NCI-H510A treated with DMSO at 0.1 percent for 48 hours (cell line): ENCODE data around the gene CLNK.
A peak's percentile ranks its signal among the peaks of the same experiment; 100 is the strongest.
"Not testable (repeated sequence)": the region's sequence is repeated elsewhere in the genome, so short reads cannot be mapped to it uniquely, and the experiment has no call there.

Source experiments
- DNase-seq: peaks from one replicate; lab custom pipeline; 2025; lab: John Stamatoyannopoulos, UW

CLNK gene

GRCh38 chr4:10659251-10659650 is 25.3 kb downstream of the CLNK start:
- DNase-seq = no peak

- DNase-seq = no peak
These were observed 27.6 kb downstream of the CLNK start for GRCh38 chr4:10656988-10657387.

- DNase-seq = no peak
These were observed 28.1 kb downstream of the CLNK start for GRCh38 chr4:10656420-10656819.

GRCh38 chr4:10655968-10656367 is 28.6 kb downstream of the CLNK start:
- DNase-seq = no peak

- no peak for DNase-seq
These were observed 36.1 kb downstream of the CLNK start for GRCh38 chr4:10648479-10648878.

GRCh38 chr4:10647846-10648245 is 36.7 kb downstream of the CLNK start:
- no peak for DNase-seq

- no peak for DNase-seq
These were observed 40.8 kb downstream of the CLNK start for GRCh38 chr4:10643600-10644425.

- peak; percentile 74 for DNase-seq
These were observed 43.9 kb downstream of the CLNK start for GRCh38 chr4:10640561-10641201.

GRCh38 chr4:10639664-10640063 is 44.9 kb downstream of the CLNK start:
- no peak for DNase-seq

- DNase-seq = no peak
These were observed 45.5 kb downstream of the CLNK start for GRCh38 chr4:10639100-10639499.

- no peak for DNase-seq
These were observed 49.5 kb downstream of the CLNK start for GRCh38 chr4:10635091-10635490.

GRCh38 chr4:10629394-10629793 is 55.2 kb downstream of the CLNK start:
- no peak for DNase-seq

- peak; percentile 85 for DNase-seq
These were observed 59.4 kb downstream of the CLNK start for GRCh38 chr4:10625131-10625530.

- DNase-seq = no peak
These were observed 60.7 kb downstream of the CLNK start for GRCh38 chr4:10623862-10624261.

GRCh38 chr4:10623241-10623640 is 61.3 kb downstream of the CLNK start:
- no peak for DNase-seq

GRCh38 chr4:10622728-10623127 is 61.8 kb downstream of the CLNK start:
- no peak for DNase-seq

GRCh38 chr4:10620935-10621488 is 63.6 kb downstream of the CLNK start:
- peak; percentile 70 for DNase-seq

GRCh38 chr4:10619855-10620254 is 64.7 kb downstream of the CLNK start:
- DNase-seq = no peak

GRCh38 chr4:10619220-10619619 is 65.3 kb downstream of the CLNK start:
- peak; percentile 85 for DNase-seq

GRCh38 chr4:10614926-10615325 is 69.6 kb downstream of the CLNK start:
- not testable (repeated sequence) for DNase-seq

GRCh38 chr4:10613926-10614478 is 70.6 kb downstream of the CLNK start:
- DNase-seq = no peak

- DNase-seq = no peak
These were observed 72.1 kb downstream of the CLNK start for GRCh38 chr4:10612476-10612875.

- DNase-seq = no peak
These were observed 72.9 kb downstream of the CLNK start for GRCh38 chr4:10611673-10612072.
